Neural progenitor cell (in vitro differentiated cells): ENCODE results near the gene FZD8. TPM values are rescaled to one million over a fixed set of nuclear protein-coding genes. Genes with fewer than 3 reads are reported as not detected.

Source experiments
- DNase-seq: peaks from one replicate; pipeline ENCODE4 v3.0.0-alpha.2; 2016; ENCODE audit warnings: low spot score
- H2AFZ ChIP-seq: fragments of 200-600 bp; sonication (generic); replicated peaks from 2 replicates; pipeline ENCODE4 v1.6.1; 2016; ENCODE audit warnings: antibody characterized with exemption
- H3F3A ChIP-seq: fragments of 200-600 bp; sonication (generic); 2 replicates; pipeline ENCODE4 v1.6.1; 2016; ENCODE audit warnings: antibody characterized with exemption, low read depth
- H3K27ac ChIP-seq: fragments of 200-600 bp; sonication (generic); 2 replicates; pipeline ENCODE4 v1.5.1; 2016; ENCODE audit warnings: mild to moderate bottlenecking
- H3K27me3 ChIP-seq: fragments of 200-600 bp; sonication (generic); 2 replicates; pipeline ENCODE4 v1.6.1; 2016; ENCODE audit warnings: mild to moderate bottlenecking, moderate library complexity
- H3K36me3 ChIP-seq: fragments of 200-600 bp; sonication (generic); 2 replicates; pipeline ENCODE4 v1.5.1; 2016
- H3K4me1 ChIP-seq: fragments of 200-600 bp; sonication (generic); 2 replicates; pipeline ENCODE4 v1.6.1; 2016; ENCODE audit warnings: mixed run types
- H3K4me2 ChIP-seq: fragments of 200-600 bp; sonication (generic); 2 replicates; pipeline ENCODE4 v1.6.1; 2016
- H3K4me3 ChIP-seq: fragments of 200-600 bp; sonication (generic); 2 replicates; pipeline ENCODE4 v1.5.1; 2016
- H3K79me2 ChIP-seq: fragments of 200-600 bp; sonication (generic); 2 replicates; pipeline ENCODE4 v1.6.1; 2016; ENCODE audit warnings: low read depth
- H3K9ac ChIP-seq: fragments of 200-600 bp; sonication (generic); 2 replicates; pipeline ENCODE4 v1.6.1; 2016
- H3K9me3 ChIP-seq: fragments of 200-600 bp; sonication (generic); 2 replicates; pipeline ENCODE4 v1.5.1; 2016; ENCODE audit warnings: low read depth
- H4K20me1 ChIP-seq: fragments of 200-600 bp; sonication (generic); 2 replicates; pipeline ENCODE4 v1.6.1; 2016; ENCODE audit warnings: low read depth
- H3K27ac Mint-ChIP-seq: 3 replicates; pipeline ENCODE4 v1.8.0; 2021; ENCODE audit warnings: mixed read lengths
- H3K27me3 Mint-ChIP-seq: 2 replicates; pipeline ENCODE4 v1.8.0; 2022; ENCODE audit warnings: low read depth, mild to moderate bottlenecking, inconsistent platforms, moderate library complexity, mixed read lengths; ENCODE audit not compliant: insufficient read depth
- H3K36me3 Mint-ChIP-seq: 3 replicates; pipeline ENCODE4 v1.8.0; 2021; ENCODE audit warnings: mixed read lengths
- H3K4me1 Mint-ChIP-seq: 3 replicates; pipeline ENCODE4 v1.8.0; 2021; ENCODE audit warnings: mixed read lengths
- H3K4me3 Mint-ChIP-seq: 3 replicates; pipeline ENCODE4 v1.8.0; 2021; ENCODE audit warnings: mild to moderate bottlenecking, moderate library complexity, mixed read lengths
- H3K9me3 Mint-ChIP-seq: 3 replicates; pipeline ENCODE4 v1.8.0; 2020; ENCODE audit warnings: mixed read lengths
- CTCF ChIP-seq: fragments of 200-600 bp; sonication (generic); IDR thresholded peaks from 2 replicates; pipeline ENCODE4 v1.5.1; 2017; ENCODE audit warnings: antibody characterized with exemption, mild to moderate bottlenecking
- EZH2 ChIP-seq: fragments of 200-600 bp; sonication (generic); IDR thresholded peaks from 2 replicates; pipeline ENCODE4 v1.6.1; 2017; ENCODE audit warnings: antibody characterized with exemption, mild to moderate bottlenecking, moderate library complexity
- EZH2phosphoT487 ChIP-seq: fragments of 200-600 bp; sonication (generic); IDR thresholded peaks from 2 replicates; pipeline ENCODE4 v1.6.1; 2017; ENCODE audit warnings: antibody characterized with exemption
- total RNA-seq: library from RNA; depleted of rRNA; stranded (reverse); fragments of >200 nt; gene quantifications from 2 replicates; pipeline ENCODE4 v1.2.3, GENCODE V29; 2015; ENCODE audit warnings: low replicate concordance

The FZD8 gene
- total RNA-seq, 1 donor from 2014 or later = 5.0 TPM

DNA sequence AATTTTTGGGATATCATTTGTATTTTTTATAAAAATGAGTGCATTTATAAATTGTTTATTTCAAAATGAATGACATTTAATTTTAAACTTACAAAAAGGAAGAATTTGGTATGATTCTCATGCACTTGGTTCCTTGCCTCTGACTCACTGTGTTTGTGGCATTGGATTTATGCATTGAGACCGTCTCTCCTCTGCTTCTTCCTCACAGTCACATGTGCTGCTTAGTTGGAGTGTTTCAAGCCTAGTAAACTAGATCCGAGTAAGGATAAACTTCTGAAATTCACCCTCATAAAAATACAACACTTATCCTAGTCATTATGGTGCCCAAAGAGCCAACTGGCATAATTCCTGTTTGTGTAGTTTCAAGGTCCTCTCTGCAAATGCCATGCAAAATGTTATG lies 19.1 kb upstream of the FZD8 start:
- TF ChIP-seq EZH2phosphoT487 (no peak), CTCF (no peak), EZH2 (no peak)
- Histone ChIP-seq H3K36me3 (no peaks in the 10 kb centered on the region), H3K79me2 (no peaks in the 10 kb centered on the region), H3K4me2 (no peak overlapping the region), H2AFZ (no peak overlapping the region), H3K4me3 (no peak overlapping the region), H3F3A (no peaks in the 10 kb centered on the region), H3K27me3 (no peaks in the 10 kb centered on the region), H3K4me1 (peaks cover 13% of the 10 kb centered on the region), H3K9ac (no peak overlapping the region), H3K27ac (no peak overlapping the region), H3K9me3 (no peaks in the 10 kb centered on the region), H4K20me1 (no peaks in the 10 kb centered on the region)
- H3K27ac Mint-ChIP-seq = no peak overlapping the region
- peaks cover 8% of the 10 kb centered on the region for H3K4me1 Mint-ChIP-seq
- DNase-seq = no peak
- H3K27me3 Mint-ChIP-seq = peaks cover 1% of the 10 kb centered on the region
- H3K9me3 Mint-ChIP-seq = peaks cover 4% of the 10 kb centered on the region
- H3K4me3 Mint-ChIP-seq = no peak overlapping the region
- H3K36me3 Mint-ChIP-seq = no peaks in the 10 kb centered on the region

GRCh38 chr10:35659456-35659855 lies 17.4 kb upstream of the FZD8 start:
- H3K79me2 ChIP-seq = no peaks in the 10 kb centered on the region
- H3K9ac ChIP-seq = no peak overlapping the region
- Mint-ChIP-seq H3K4me3 (no peak overlapping the region), H3K36me3 (no peaks in the 10 kb centered on the region), H3K27ac (no peak overlapping the region), H3K9me3 (peaks cover 4% of the 10 kb centered on the region), H3K27me3 (no peaks in the 10 kb centered on the region), H3K4me1 (no peaks in the 10 kb centered on the region)
- H3K27me3 ChIP-seq = no peaks in the 10 kb centered on the region
- no peak overlapping the region for H3K4me2 ChIP-seq
- no peaks in the 10 kb centered on the region for H3F3A ChIP-seq
- no peak for DNase-seq
- no peaks in the 10 kb centered on the region for H3K36me3 ChIP-seq
- no peaks in the 10 kb centered on the region for H3K9me3 ChIP-seq
- H3K27ac ChIP-seq = no peak overlapping the region
- H4K20me1 ChIP-seq = no peaks in the 10 kb centered on the region
- H3K4me1 ChIP-seq = peaks cover 5% of the 10 kb centered on the region
- no peak for TF ChIP-seq EZH2phosphoT487
- TF ChIP-seq CTCF = no peak
- H3K4me3 ChIP-seq = no peak overlapping the region
- H2AFZ ChIP-seq = no peak overlapping the region

DNA sequence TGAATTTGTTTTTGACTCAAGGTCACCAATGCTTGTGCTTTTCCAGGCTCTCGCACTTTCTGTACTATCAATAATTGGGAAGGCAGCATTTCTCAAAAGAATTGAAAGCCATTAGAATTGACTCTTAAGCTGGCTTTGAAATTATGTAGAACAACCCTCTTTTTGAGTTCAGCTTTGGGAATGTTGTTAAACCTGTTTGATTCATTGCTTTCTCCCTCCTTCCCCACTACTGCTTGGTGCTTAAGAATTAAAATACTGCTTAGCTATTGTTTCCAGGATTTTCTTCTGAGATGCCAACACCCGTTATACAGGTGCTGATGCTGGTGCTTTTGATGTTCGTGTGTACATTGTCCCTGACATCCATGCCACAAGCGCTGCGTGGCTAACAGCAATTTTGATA lies 15.5 kb upstream of the FZD8 start:
- H3K9me3 Mint-ChIP-seq = peaks cover 4% of the 10 kb centered on the region
- no peak overlapping the region for H2AFZ ChIP-seq
- H3K36me3 ChIP-seq = no peaks in the 10 kb centered on the region
- peaks cover 7% of the 10 kb centered on the region for H3K4me1 ChIP-seq
- no peak for DNase-seq
- H3K36me3 Mint-ChIP-seq = no peaks in the 10 kb centered on the region
- H3K27ac Mint-ChIP-seq = no peak overlapping the region
- peaks cover 4% of the 10 kb centered on the region for H3K4me1 Mint-ChIP-seq
- no peak overlapping the region for H3K9ac ChIP-seq
- no peaks in the 10 kb centered on the region for H3K27me3 ChIP-seq
- H3K27ac ChIP-seq = no peak overlapping the region
- no peaks in the 10 kb centered on the region for H4K20me1 ChIP-seq
- TF ChIP-seq CTCF (no peak), EZH2phosphoT487 (no peak), EZH2 (no peak)
- no peak overlapping the region for H3K4me3 Mint-ChIP-seq
- no peaks in the 10 kb centered on the region for H3K79me2 ChIP-seq
- H3F3A ChIP-seq = no peaks in the 10 kb centered on the region
- no peak overlapping the region for H3K4me3 ChIP-seq
- H3K4me2 ChIP-seq = no peak overlapping the region
- H3K27me3 Mint-ChIP-seq = no peaks in the 10 kb centered on the region
- H3K9me3 ChIP-seq = no peaks in the 10 kb centered on the region

GRCh38 chr10:35652824-35653223 lies 10.7 kb upstream of the FZD8 start:
- Histone ChIP-seq H3F3A (no peaks in the 10 kb centered on the region), H3K79me2 (no peaks in the 10 kb centered on the region), H4K20me1 (no peaks in the 10 kb centered on the region), H3K27me3 (no peaks in the 10 kb centered on the region), H3K4me2 (no peak overlapping the region), H3K4me1 (peaks cover 8% of the 10 kb centered on the region), H3K27ac (no peak overlapping the region), H3K4me3 (no peak overlapping the region), H3K36me3 (no peaks in the 10 kb centered on the region), H2AFZ (no peak overlapping the region), H3K9ac (no peak overlapping the region), H3K9me3 (no peaks in the 10 kb centered on the region)
- no peaks in the 10 kb centered on the region for H3K9me3 Mint-ChIP-seq
- TF ChIP-seq EZH2 (no peak), EZH2phosphoT487 (no peak), CTCF (no peak)
- H3K36me3 Mint-ChIP-seq = no peaks in the 10 kb centered on the region
- H3K27ac Mint-ChIP-seq = no peak overlapping the region
- no peak for DNase-seq
- no peak overlapping the region for H3K4me3 Mint-ChIP-seq
- peaks cover 4% of the 10 kb centered on the region for H3K4me1 Mint-ChIP-seq
- peaks cover 2% of the 10 kb centered on the region for H3K27me3 Mint-ChIP-seq
